ENCODE data around the gene GMCL2. TPM values are rescaled to one million over a fixed set of nuclear protein-coding genes. Genes with fewer than 3 reads are reported as not detected.
"Not testable (repeated sequence)": the region's sequence is repeated elsewhere in the genome, so short reads cannot be mapped to it uniquely, and the experiment has no call there.

Gene GMCL2
- total and polyA plus RNA-seq, 2 donors: 0.16 TPM; not detected in 1

DNA sequence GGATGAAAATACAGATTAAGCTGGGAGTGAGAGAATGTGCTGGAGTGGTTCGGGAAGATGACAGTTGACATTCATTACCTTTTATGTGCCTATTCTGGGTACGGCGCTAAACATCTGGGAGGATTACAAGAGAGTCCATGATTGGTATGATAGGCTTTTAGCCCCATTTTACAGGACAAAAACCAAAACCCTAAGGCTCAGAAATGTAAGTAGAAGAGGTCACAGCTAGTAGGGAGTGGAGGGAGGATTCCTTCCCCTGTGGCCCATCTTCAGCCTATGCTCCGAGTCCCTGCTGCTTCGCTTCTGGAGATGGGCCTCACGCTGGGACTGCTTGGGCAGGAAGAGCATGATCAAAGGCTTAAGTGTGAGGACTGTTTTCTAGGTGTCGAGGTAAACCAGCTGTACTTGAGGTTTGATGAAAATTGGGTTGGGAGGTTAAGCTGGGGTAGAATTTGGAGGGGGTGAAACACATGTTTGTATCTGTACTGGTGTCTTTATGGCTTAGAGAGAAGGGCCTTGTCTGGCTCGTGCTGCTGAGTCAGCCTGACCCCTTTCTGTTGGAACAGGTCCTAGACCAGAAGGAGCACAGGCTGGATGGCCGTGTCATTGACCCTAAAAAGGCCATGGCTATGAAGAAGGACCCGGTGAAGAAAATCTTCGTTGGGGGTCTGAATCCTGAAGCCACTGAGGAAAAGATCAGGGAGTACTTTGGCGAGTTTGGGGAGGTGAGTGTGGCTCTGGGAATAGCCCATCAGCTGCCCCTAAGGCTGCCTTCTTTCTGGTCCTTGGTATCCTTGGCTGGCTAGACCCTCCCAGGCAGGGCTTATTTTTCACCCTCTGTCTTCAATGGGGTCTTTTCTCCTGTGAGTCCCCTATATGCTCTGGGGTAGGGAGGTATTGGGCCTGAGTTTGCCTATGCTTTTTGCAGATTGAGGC, 19.3 kb upstream of the GMCL2 start:
- no peak for DNase-seq (ENCODE audit: extremely low spot score)
- peak overlapping the region; percentile 19 for H3K4me3 ChIP-seq (ENCODE audit: low read depth, low read length)
- no peaks in the 10 kb centered on the region for H3K4me1 ChIP-seq (ENCODE audit: insufficient read depth)
- peak overlapping the region; percentile 43 for H3K27ac ChIP-seq (ENCODE audit: low read depth)
- WGBS: 39% methylated on average over 12 of the region's 12 CpGs
- H3K36me3 ChIP-seq (ENCODE audit: insufficient read depth): peaks cover 9% of the 10 kb centered on the region

DNA sequence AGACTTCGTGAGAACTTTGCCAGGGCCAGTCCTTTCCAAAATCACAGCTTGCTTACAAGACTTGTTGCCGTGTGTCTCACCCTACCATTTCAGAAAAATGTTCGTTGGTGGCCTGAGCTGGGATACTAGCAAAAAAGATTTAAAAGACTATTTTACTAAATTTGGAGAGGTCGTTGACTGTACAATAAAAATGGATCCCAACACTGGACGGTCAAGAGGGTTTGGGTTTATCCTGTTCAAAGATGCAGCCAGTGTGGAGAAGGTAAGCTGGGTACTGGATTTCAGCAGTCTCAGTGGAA, 18.5 kb upstream of the GMCL2 start:
- no peak for DNase-seq (ENCODE audit: extremely low spot score)
- Histone ChIP-seq H3K4me3 (ENCODE audit: low read depth, low read length) (peak overlapping the region; percentile 95), H3K36me3 (ENCODE audit: insufficient read depth) (peaks cover 6% of the 10 kb centered on the region), H3K4me1 (ENCODE audit: insufficient read depth) (no peaks in the 10 kb centered on the region), H3K27ac (ENCODE audit: low read depth) (no peak overlapping the region)
- 8% methylated on average over 5 of the region's 5 CpGs for WGBS

- under 1% methylated on average over 89 of the region's 90 CpGs for WGBS
- Histone ChIP-seq H3K4me3 (ENCODE audit: low read depth, low read length) (peak overlapping the region; percentile 95), H3K4me1 (ENCODE audit: insufficient read depth) (no peaks in the 10 kb centered on the region), H3K36me3 (ENCODE audit: insufficient read depth) (peaks cover 1% of the 10 kb centered on the region), H3K27ac (ENCODE audit: low read depth) (peak overlapping the region; percentile 93)
- peak; percentile 43 for DNase-seq (ENCODE audit: extremely low spot score)
These were observed 18.0 kb upstream of the GMCL2 start for GRCh38 chr5:178204935-178205748.

DNA sequence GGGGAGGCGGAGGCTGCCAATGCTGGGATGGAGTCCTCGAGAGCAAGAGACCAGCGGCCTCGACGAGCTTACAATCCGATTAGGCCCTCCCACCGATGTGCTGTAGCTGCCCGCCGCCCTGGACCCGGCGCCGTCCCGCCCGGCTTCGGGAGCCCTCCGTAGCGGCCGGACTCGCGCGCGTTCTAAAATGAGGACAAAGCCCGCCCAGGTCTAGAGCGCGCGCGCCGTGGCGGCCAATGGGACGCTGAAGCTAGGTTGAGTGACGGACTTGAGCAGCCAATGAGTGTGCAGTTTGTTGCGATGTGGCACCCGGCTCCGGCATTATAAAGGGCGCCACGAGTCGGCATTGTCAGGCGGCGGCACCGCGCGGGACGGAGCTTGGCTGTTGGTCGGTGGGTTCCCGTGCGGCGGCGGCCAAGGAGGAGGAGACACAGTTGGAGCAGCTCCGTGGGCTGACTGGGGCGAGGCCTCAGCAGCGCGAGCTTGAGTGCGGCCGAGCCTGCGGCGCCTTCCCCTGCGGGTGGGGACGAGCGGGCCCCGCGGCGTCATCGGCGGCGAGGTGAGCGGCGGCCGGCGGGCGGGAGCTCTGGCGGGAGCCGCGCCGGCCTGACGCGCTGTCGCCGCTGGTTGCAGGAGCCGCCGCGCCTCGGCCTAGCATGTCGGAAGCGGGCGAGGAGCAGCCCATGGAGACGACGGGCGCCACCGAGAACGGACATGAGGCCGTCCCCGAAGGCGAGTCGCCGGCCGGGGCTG, 17.2 kb upstream of the GMCL2 start, which contains the start of gene HNRNPAB:
Gene HNRNPAB, plus strand, starts transcription at position 352 of the 753 bp plus-strand sequence. Its CDS starts 305 bp downstream, at position 657.
- Histone ChIP-seq H3K36me3 (ENCODE audit: insufficient read depth) (no peaks in the 10 kb centered on the region), H3K4me1 (ENCODE audit: insufficient read depth) (no peaks in the 10 kb centered on the region), H3K27ac (ENCODE audit: low read depth) (peak within 1 kb of the TSS; percentile 93), H3K4me3 (ENCODE audit: low read depth, low read length) (peak within 1 kb of the TSS; percentile 95)
- peak; percentile 89 for DNase-seq (ENCODE audit: extremely low spot score)
- WGBS: under 1% methylated on average over 96 of the region's 96 CpGs

DNA sequence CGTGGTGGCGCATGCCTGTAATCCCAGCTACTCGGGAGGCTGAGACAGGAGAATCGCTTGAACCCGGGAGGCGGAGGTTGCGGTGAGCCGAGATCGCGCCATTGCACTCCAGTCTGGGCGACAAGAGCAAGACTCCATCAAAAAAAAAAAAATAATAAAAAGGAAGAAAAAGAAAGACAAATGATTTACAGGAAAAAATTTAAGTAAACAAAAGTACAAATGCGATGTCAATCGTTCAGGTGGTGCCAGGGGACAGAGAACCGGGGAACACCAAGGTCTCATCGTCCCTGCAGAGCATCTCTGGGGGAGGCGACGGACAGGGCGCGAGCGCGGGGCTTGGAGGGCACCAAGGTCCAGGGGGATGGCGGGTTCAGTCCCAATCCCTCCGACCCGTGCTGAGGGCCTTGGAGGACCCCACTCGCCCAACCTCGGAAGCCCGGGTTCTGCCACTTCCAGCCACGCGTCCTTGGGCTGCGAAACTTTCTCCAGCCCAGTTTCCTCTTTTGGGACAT, 16.6 kb upstream of the GMCL2 start:
- Histone ChIP-seq H3K4me1 (ENCODE audit: insufficient read depth) (no peaks in the 10 kb centered on the region), H3K4me3 (ENCODE audit: low read depth, low read length) (peak overlapping the region; percentile 45), H3K36me3 (ENCODE audit: insufficient read depth) (no peaks in the 10 kb centered on the region), H3K27ac (ENCODE audit: low read depth) (no peak overlapping the region)
- 21% methylated on average over 29 of the region's 30 CpGs for WGBS
- no peak for DNase-seq (ENCODE audit: extremely low spot score)

DNA sequence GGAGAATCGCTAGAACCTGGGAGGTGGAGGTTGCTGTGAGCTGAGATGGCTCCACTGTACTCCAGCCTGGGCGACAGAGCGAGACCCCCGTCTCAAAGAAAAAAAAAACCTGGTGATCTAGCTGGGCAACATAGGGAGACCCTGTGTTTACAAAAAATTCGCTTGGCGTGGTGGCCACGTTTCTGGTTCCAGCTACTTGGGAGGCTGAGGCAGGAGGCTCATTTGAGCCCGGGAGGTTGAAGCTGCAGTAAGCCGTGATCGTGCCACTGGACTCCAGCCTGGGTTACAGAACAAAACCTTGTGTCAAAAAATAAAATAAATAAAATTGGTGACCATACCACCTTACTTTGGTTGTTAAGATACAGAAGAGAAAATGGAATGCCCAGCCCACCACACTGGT, 15.4 kb upstream of the GMCL2 start:
- Histone ChIP-seq H3K4me3 (ENCODE audit: low read depth, low read length) (no peak overlapping the region), H3K4me1 (ENCODE audit: insufficient read depth) (no peaks in the 10 kb centered on the region), H3K36me3 (ENCODE audit: insufficient read depth) (no peaks in the 10 kb centered on the region), H3K27ac (ENCODE audit: low read depth) (no peak overlapping the region)
- 95% methylated on average over 10 of the region's 10 CpGs for WGBS
- no peak for DNase-seq (ENCODE audit: extremely low spot score)

GRCh38 chr5:178201927-178202235, 14.7 kb upstream of the GMCL2 start:
- no peak overlapping the region for H3K27ac ChIP-seq (ENCODE audit: low read depth)
- no peak for DNase-seq (ENCODE audit: extremely low spot score)
- H3K4me3 ChIP-seq (ENCODE audit: low read depth, low read length): no peak overlapping the region
- H3K36me3 ChIP-seq (ENCODE audit: insufficient read depth): no peaks in the 10 kb centered on the region
- no peaks in the 10 kb centered on the region for H3K4me1 ChIP-seq (ENCODE audit: insufficient read depth)
- 36% methylated on average over 2 of the region's 2 CpGs for WGBS

- no peak for DNase-seq (ENCODE audit: extremely low spot score)
- Histone ChIP-seq H3K4me1 (ENCODE audit: insufficient read depth) (no peaks in the 10 kb centered on the region), H3K36me3 (ENCODE audit: insufficient read depth) (no peaks in the 10 kb centered on the region), H3K27ac (ENCODE audit: low read depth) (no peak overlapping the region), H3K4me3 (ENCODE audit: low read depth, low read length) (no peak overlapping the region)
- WGBS: 78% methylated on average over 14 of the region's 14 CpGs
These were observed 14.2 kb upstream of the GMCL2 start for GRCh38 chr5:178201221-178201926.

DNA sequence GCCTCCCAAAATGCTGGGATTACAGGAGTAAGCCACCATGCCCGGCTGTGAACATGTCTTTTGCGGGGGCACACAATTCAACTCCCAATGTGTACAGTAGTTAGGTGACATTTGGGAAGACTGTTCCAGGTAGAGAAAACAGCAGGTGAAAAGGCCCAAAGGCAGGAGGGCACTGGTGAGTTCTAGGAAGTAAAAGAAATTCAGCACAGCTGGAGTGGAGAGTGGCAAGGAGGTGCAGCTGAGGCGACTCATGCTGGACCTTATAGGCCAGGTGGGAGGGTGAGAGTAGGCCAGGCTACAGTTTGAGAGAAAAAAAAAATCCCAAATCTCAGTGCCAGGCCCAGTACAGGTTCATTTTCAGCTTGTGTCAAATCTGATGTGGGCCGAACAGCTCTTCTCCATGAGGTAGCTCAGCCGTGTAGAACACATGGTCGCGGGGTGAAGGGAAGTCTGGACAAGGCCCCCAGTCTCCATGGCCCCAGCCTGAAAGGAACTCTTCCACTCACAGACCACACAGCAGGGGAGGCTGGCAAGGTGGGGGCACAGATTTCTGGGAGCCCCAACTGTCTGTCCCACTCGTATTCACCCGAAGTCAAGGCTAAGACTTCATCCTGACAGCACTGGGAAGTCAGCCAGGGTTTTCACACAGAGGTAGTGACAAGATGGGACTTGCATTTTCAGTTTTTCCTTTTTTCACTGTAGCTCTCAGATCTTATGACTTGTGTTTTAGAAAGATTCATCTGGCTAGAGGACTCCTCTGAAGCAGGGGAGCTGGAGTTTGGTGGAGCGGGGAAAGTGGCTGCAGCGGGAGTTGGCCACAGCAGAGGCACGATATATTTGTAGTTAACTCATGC, 12.6 kb upstream of the GMCL2 start:
- H3K27ac ChIP-seq (ENCODE audit: low read depth): no peak overlapping the region
- no peak for DNase-seq (ENCODE audit: extremely low spot score)
- no peaks in the 10 kb centered on the region for H3K36me3 ChIP-seq (ENCODE audit: insufficient read depth)
- H3K4me1 ChIP-seq (ENCODE audit: insufficient read depth): no peaks in the 10 kb centered on the region
- H3K4me3 ChIP-seq (ENCODE audit: low read depth, low read length): no peak overlapping the region
- 76% methylated on average over 12 of the region's 12 CpGs for WGBS

DNA sequence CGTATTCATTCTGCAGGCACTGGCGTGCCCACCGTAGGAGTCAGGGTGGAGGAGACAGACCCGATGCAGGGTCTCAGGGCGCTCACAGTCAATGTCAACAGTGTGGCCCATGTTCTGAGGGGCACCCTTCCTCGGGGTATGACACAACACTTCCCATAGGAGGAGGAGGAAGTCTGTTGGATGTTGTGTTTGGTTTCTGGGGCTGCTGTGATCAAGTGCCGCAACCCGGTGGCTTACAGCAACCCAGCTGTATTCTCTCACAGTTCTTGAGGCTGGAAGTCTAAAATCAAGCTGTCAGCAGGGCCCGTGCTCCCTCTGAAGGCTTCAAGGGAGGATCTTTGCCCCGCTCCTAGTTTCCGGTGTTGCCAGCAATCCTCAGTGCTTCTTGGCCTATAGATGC, 11.5 kb upstream of the GMCL2 start:
- Histone ChIP-seq H3K27ac (ENCODE audit: low read depth) (no peak overlapping the region), H3K4me3 (ENCODE audit: low read depth, low read length) (no peak overlapping the region), H3K36me3 (ENCODE audit: insufficient read depth) (no peaks in the 10 kb centered on the region), H3K4me1 (ENCODE audit: insufficient read depth) (no peaks in the 10 kb centered on the region)
- whole genome bisulfite sequencing: 81% methylated on average over 11 of the region's 11 CpGs
- DNase-seq (ENCODE audit: extremely low spot score): no peak

GRCh38 chr5:178198151-178198550, 11.0 kb upstream of the GMCL2 start:
- H3K4me3 ChIP-seq (ENCODE audit: low read depth, low read length); H3K36me3 ChIP-seq (ENCODE audit: insufficient read depth); H3K27ac ChIP-seq (ENCODE audit: low read depth); DNase-seq (ENCODE audit: extremely low spot score); H3K4me1 ChIP-seq (ENCODE audit: insufficient read depth): not testable (repeated sequence)
- 65% methylated on average over 11 of the region's 11 CpGs for WGBS

DNA sequence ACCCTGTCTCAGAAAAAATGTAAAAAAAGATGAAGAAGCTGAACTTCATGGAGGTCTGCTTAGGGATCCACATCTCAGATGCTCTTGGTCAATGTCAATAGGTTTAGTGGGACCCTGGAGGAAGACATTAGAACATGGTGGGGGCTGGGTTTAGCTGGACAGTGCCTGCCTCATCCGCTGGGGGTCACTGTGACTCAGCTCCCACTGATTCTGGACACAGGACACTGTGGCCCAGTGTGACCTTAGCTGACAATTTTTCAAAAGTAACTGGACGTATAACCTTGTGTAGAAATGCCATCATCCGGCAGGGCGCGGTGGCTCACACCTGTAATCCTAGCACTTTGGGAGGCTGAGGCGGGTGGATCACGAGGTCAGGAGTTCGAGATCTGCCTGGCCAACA, 9.8 kb upstream of the GMCL2 start:
- Histone ChIP-seq H3K36me3 (ENCODE audit: insufficient read depth) (no peaks in the 10 kb centered on the region), H3K4me1 (ENCODE audit: insufficient read depth) (no peaks in the 10 kb centered on the region), H3K27ac (ENCODE audit: low read depth) (no peak overlapping the region), H3K4me3 (ENCODE audit: low read depth, low read length) (no peak overlapping the region)
- no peak for DNase-seq (ENCODE audit: extremely low spot score)
- WGBS: 87% methylated on average over 8 of the region's 8 CpGs

Measured in urinary bladder (tissue), 4 donors.